Activated T-cell treated with anti-CD3 and anti-CD28 coated beads, Interleukin-2, amount 50 U/mL, for 24 hours (primary cell): Measurements from ENCODE around the gene SULT2B1.

Experiments used
- DNase-seq: peaks from one replicate; pipeline ENCODE4 v3.0.0-alpha.2; 2020
- H3K27ac Mint-ChIP-seq: 2 replicates; pipeline ENCODE4 v1.8.0; 2020; ENCODE audit warnings: mild to moderate bottlenecking, mixed read lengths
- H3K27me3 Mint-ChIP-seq: 2 replicates; pipeline ENCODE4 v1.8.0; 2020; ENCODE audit warnings: mixed read lengths
- H3K36me3 Mint-ChIP-seq: 2 replicates; pipeline ENCODE4 v1.8.0; 2020; ENCODE audit warnings: low read depth, mixed read lengths
- H3K4me1 Mint-ChIP-seq: 2 replicates; pipeline ENCODE4 v1.8.0; 2020; ENCODE audit warnings: low read depth, mixed read lengths
- H3K4me3 Mint-ChIP-seq: 2 replicates; pipeline ENCODE4 v1.8.0; 2020; ENCODE audit warnings: mild to moderate bottlenecking, moderate library complexity, mixed read lengths
- H3K9me3 Mint-ChIP-seq: 2 replicates; pipeline ENCODE4 v1.8.0; 2020; ENCODE audit warnings: mixed read lengths

The SULT2B1 gene

DNA sequence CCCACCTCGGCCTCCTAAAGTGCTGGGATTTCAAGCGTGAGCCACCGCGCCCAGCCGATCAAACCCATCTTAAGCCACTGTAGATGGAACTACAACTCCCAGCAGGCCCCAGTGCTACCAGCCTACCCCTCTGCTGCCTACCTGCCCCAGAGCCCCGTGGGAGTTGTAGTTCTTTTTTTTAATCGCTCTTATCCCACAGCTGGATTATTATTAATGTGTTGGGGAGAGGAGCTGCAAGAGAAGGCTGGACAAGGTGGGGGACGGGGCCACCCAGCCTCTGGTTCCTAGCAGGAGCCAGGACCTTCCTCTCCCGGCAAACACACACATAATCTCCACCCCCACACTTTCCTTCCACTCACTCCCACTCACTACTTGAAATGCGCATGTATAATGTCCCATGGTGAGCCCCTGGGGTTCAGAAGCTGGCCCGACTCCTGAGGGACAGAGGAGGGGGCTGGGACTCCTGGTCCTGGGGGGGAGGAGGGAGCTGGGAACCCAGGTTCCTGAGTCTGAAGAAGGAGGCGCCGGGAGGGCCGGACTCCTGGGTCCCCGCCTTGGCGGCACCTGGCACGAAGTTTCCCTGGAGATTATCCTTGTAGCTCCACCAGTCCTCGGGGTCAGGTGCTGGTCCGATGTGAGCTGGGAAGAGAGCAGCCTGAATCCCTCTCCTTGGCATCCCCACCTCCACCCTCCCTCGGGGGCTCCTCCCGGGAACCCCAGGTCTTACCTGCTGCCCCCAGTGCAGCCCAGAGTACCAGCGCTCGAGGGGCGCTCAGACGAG is 93.1 kb downstream of the SULT2B1 start:
- H3K9me3 Mint-ChIP-seq = no peaks in the 10 kb centered on the region
- H3K27me3 Mint-ChIP-seq = no peaks in the 10 kb centered on the region
- H3K27ac Mint-ChIP-seq = peak overlapping the region; percentile 89
- peaks cover 42% of the 10 kb centered on the region for H3K4me1 Mint-ChIP-seq
- no peaks in the 10 kb centered on the region for H3K36me3 Mint-ChIP-seq
- peak overlapping the region; percentile 79 for H3K4me3 Mint-ChIP-seq
- DNase-seq = peak; percentile 81

DNA sequence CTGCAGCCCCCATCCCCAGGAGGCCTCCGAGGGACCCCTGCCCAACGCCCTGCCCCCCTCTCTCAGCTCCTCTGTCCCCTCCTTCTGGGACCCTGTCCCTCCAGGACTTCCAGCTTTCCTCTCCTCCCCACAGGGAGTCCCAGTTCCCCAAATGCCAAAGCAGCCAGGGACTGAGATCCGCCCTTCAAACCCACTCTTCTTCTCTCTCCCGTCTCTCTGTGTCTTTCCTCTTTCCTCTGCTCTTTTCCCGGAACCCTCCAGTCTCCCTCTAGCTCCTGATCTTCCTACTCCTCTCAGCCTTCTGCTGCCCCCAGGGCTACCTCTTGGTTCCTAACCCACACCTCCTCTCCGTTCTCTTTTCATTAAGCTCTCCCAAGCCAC is 93.6 kb downstream of the SULT2B1 start:
- no peaks in the 10 kb centered on the region for H3K27me3 Mint-ChIP-seq
- no peaks in the 10 kb centered on the region for H3K36me3 Mint-ChIP-seq
- H3K27ac Mint-ChIP-seq = peak overlapping the region; percentile 89
- H3K9me3 Mint-ChIP-seq = no peaks in the 10 kb centered on the region
- peak overlapping the region; percentile 79 for H3K4me3 Mint-ChIP-seq
- H3K4me1 Mint-ChIP-seq = peaks cover 41% of the 10 kb centered on the region
- no peak for DNase-seq

DNA sequence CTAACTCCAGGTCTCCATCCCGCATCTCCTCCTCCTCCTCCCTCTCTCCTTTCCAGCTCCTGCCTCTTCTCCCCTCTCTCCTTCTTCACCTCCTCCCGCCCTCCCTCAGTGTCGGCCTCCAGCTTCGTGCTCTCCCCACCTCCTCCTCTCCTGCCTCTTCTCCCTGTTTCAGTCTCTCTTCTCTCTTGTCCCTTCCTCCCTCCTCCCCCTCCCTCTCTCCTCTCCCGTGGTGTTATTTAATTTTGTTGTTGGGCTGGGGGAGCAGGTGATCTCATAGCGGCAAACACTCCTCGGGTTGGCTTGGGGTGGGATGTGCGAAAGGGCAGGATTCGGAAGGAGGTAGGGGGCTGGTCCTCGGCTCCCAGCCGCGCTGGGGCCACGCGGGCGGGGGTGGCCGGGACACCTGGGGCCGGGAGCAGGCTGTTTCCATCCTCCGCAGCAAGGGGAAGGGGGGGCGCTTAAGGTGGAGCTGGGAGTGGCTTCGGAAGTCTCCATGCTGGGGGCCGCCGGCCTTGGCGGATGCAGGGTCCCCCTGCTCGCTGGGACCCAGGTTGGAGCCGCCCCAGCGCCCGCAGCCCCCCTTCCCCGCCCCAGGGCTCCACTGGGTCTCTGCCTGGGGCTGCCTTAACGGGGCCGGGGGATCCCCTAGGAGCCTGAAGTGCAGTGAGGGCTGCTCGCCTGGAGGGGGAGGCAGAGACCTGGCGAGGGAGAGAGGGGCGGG is 94.2 kb downstream of the SULT2B1 start, which contains the start of gene CA11:
Gene CA11 (minus strand): TSS at position 187 of the 721 bp plus-strand sequence. CDS start 555 bp downstream, outside the sequence.
- Mint-ChIP-seq H3K36me3 (no peaks in the 10 kb centered on the region), H3K9me3 (no peaks in the 10 kb centered on the region), H3K27ac (peak within 1 kb of the TSS; percentile 89), H3K4me1 (peaks cover 43% of the 10 kb centered on the region), H3K27me3 (no peaks in the 10 kb centered on the region), H3K4me3 (peak within 1 kb of the TSS; percentile 79)
- peak; percentile 97 for DNase-seq

DNA sequence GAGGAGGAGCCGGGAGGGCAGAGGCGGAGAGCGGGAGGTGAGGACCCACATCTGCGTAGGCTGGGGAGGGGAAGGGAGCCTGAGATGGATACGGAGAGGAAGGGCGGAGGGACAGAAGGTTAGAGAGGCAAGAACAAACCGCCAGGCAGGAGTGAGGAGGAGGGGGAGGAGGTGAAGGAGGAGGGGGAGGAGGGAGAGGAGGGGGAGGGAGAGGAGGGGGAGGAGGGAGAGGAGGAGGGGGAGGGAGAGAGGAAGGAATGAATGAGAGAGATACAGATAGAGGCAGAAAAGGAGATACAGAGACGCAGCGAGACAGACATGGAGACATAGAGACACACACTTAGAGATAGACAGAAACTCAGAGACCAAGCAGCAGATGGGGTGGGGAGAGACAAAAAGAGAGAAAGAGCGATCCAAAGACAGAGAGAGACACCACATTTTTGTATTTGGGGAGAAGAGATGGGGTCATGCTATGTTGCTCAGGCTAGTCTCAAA is 94.8 kb downstream of the SULT2B1 start:
- H3K27ac Mint-ChIP-seq = peak overlapping the region; percentile 37
- no peaks in the 10 kb centered on the region for H3K9me3 Mint-ChIP-seq
- H3K27me3 Mint-ChIP-seq = no peaks in the 10 kb centered on the region
- peaks cover 44% of the 10 kb centered on the region for H3K4me1 Mint-ChIP-seq
- peak overlapping the region; percentile 49 for H3K4me3 Mint-ChIP-seq
- no peak for DNase-seq
- H3K36me3 Mint-ChIP-seq = no peaks in the 10 kb centered on the region

DNA sequence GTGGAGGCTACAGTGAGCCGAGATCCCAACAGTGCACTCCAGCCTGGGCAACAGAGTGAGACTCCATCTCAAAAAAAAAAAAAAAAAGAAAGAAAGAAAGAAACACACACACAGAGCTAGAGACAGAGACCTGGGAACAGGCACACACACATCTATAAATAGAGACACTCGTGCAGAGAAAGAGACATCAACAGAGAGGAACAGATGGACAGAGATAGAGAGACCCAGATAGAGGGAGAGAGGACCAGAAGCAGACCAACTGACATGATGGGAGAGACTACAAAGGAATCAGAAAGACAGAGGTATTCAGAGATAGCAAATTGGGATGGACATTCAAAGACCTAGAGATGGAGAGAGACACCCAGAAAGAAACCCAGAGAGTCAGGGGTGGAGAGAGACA is 96.2 kb downstream of the SULT2B1 start:
- peak overlapping the region; percentile 11 for H3K27ac Mint-ChIP-seq
- no peaks in the 10 kb centered on the region for H3K9me3 Mint-ChIP-seq
- H3K36me3 Mint-ChIP-seq = no peaks in the 10 kb centered on the region

More for the DNA sequence above, 96.2 kb downstream of the SULT2B1 start:
- Mint-ChIP-seq H3K4me1 (peaks cover 49% of the 10 kb centered on the region), H3K27me3 (no peaks in the 10 kb centered on the region), H3K4me3 (no peak overlapping the region)
- DNase-seq = no peak
